HL-60/S4 treated with phorbol 12-myristate 13-acetate at 8.2 ng/mL for 4 days and 3 days (cell line): Measurements from ENCODE around the gene COPS3.
"Not testable (repeated sequence)": the region's sequence is repeated elsewhere in the genome, so short reads cannot be mapped to it uniquely, and the experiment has no call there.

Experiments used
- in situ Hi-C: fragments of 300-500 bp; cut with MboI; formaldehyde crosslinking; loops from 2 replicates; pipeline ENCODE4 v1.15.0; 2022; ENCODE audit warnings: low sequenced_read_pairs

The COPS3 gene

DNA sequence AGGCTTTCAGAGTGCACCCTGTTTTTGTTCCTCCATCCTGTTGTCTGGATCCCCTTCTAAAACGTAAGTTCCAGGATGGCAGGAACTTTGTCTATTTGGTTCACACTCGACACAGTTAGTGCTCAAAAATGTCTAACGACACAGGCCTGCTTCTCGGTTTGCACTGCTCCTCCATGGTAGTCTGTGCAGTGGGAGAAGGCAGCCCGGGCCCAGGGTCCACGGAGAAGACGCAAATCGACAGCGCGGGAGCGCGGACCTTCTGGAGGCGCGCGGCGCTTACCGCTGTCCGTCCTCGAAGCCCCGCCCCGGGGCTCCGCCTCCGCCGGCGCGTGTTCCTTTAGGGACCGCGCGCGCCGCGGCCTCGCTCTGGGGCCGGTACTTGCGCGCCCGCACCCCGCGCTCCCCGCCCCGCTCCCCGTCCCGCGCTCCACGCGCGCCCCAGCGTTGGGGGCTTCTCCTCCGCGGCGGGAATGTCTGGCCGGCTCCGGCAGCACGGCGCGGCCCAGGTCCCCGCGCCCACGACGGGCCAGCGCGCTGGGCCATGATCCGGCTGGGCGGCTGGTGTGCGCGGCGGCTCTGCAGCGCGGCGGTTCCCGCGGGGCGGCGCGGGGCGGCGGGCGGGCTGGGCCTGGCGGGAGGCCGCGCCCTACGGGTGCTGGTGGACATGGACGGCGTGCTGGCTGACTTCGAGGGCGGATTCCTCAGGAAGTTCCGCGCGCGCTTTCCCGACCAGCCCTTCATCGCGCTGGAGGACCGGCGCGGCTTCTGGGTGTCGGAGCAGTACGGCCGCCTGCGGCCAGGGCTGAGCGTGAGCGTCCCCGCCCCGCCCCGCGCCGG lies 22.2 kb upstream of the COPS3 start, which contains the start of gene NT5M:
TSS of gene NT5M (plus strand) at position 364 of the 837 bp plus-strand sequence. CDS start at position 542, 178 bp downstream.
- in situ Hi-C loops, result no loop called here

GRCh38 chr17:17301659-17302058 lies 20.6 kb upstream of the COPS3 start:
- in situ Hi-C loops, result not testable (repeated sequence)

DNA sequence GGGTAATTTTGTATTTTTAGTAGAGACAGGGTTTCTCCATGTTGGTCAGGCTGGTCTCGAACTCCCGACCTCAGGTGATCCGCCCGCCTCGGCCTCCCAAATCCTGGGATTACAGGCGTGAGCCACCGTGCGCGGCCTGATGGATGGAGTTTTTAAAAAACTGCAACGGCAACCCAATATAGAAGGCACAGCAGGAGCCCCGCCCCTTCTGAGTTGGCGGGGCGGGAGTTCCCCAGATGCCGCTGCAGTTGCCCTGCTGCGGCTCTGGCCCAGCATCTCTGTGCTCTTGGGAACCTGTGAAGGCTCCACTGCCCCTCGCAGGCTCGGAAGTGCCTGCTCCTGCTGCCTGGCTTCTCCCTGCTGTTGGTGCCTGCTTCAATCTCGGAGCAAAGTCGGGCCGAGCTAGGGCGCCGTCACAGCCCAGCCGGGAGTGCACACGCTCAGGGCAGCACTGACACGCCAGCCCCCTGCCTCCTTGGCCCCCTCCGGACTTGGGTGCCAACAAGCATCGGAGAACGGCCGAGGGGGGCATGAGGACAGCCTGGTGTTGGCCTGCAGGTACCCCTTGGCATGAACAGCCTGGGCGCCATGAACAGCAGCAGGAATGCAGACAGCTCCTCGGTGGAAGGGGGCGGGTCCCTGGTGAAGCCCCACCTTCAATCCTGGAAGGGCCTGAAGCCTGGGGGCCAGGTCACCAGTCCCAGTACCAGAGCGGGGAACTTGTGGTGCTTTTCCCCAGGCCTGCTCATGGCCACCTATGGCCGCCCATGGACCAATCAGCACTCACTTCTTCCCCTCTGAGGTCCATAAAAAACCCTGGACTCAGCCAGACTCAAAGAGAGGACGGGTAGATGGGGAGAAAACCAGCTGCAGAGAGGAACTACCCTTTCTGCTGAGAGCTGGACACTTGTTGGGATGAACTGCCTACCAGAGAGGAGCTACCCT lies 19.9 kb upstream of the COPS3 start:
- in situ Hi-C loops, result no loop called here

DNA sequence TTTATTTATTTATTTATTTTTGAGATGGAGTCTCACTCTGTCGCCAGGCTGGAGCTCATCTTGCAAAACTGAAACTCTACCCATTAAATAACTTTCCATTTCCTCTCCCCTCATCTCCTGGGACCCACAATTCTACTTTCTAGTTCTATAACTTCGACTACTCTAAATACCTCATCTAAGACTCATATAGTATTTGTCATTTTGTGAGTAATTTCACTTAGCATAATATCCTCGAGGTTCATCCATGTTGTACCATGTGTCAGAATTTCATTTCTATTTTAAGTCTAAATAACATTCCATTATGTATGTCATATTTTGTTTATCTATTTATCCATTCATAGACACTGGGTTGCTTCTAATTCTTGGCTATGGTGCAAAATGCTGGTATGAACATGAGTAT lies 17.1 kb upstream of the COPS3 start:
- in situ Hi-C loops, result no loop called here

GRCh38 chr17:17297217-17297616 lies 16.2 kb upstream of the COPS3 start:
- in situ Hi-C loops, result no loop called here

DNA sequence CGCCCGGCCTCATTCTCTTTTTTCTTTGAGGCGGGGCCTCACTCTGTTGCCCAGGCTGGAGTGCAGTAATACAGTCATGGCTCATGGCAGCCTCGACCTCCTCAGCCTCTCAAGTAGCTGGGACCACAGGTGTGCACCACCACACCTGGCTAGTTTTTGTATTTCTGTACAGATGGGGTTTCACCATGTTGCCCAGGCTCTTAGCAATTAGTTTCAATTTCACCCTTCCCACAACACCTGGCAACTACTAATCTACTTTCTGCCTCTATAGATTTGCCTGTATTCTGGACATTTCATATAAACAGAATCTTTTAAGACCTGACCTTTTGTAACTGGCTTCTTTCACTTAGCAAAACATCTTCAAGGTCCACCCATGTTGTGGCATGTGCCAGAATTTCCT lies 14.1 kb upstream of the COPS3 start:
- in situ Hi-C loops, result no loop called here

DNA sequence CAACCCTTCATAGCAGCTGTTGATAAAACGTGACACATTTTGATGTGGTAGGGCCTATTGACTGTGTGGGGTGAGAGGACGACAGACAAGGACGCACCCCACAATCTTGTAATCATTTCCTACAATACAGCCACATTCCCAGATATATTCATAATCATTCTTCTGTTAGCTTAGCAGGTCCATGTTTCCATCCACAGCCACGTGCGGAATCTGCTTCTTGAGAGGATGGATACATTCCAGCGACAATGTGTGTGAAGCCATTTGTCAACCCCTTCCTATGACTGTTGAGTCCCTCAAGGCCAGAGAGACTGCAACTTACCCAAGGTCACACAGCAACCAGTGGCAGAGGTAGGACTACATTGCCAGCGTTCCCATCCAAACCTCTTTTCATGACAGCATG lies 8.7 kb upstream of the COPS3 start:
- in situ Hi-C loops, result no loop called here

GRCh38 chr17:17289086-17289485 lies 8.0 kb upstream of the COPS3 start:
- in situ Hi-C loops, result no loop called here

- in situ Hi-C loops, result no loop called here
Observed at GRCh38 chr17:17285951-17286350, 4.9 kb upstream of the COPS3 start.

GRCh38 chr17:17279316-17279715 lies 1.7 kb downstream of the COPS3 start:
- in situ Hi-C loops, result no loop called here

DNA sequence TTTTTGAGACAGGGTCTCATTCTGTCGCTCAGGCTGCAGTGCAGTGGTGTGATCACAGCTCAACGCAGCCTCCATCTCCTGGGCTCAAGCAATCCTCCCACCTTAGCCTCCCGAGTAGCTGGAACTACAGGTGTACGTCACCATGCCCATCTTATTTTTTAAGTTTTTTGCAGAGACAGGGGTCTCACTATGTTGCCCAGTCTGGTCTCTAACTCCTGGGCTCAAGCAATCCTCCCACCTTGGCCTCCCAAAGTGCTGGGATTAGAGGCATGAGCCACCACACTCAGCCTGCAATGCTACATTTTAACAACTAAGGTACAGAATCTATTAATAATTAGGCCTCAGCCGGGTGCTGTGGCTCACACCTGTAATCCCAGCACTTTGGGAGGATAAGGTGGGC lies 3.6 kb downstream of the COPS3 start:
- in situ Hi-C loops, result not testable (repeated sequence)

DNA sequence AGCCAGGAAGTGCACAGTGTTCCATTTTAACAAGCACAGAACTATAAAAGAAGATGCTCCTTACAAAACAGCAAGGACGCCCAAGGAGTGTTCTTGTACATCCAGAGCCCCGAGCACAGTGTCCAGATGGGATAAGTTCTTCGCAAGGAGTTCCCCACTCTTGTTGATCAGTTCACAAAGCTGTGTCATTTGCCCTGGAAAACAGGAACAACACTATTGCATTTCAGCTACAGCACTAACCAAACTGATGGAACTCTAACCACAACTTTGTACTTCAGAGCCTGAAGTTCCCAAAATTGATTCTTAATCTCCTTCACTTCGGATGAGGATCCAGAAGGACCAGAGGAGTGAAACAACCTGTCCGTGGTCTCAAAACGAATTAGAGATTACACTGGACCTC lies 5.1 kb downstream of the COPS3 start:
- in situ Hi-C loops, result no loop called here

DNA sequence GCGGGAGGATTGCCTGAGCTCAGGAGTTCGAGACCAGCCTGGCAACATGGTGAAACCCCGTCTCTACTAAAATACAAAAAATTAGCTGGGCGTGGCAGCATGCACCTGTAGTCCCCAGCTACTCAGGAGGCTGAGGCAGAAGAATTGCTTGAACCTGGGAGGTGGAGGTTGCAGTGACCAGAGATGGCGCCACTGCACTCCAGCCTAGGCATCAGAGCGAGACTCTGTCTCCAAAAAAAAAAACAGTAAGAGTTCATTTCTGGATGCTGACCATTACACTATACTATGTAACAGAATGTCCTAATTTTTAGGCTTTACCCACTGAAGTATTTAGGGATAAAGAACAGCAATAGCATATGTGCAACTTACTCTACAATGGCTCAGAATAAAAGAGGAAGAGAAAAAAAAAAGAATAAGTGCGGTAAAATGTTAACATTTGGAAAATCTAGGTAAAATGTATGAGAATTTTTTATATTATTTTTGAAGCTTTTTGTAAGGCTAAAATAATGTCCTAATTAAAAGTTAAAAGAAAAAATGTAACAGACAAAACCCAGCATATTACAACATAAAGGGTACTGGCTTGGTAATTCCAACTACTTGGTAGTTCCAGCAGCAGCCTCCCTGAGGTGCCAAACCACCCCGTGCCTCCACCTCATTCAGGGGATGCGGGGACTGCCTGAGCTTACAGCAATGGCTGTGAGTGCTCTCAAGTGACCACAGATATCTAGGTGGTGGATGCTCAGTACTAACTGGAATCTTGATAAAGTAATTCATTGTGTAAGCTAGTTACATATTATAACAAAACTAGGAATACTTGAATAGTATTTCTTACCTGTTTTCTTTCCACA lies 10.9 kb downstream of the COPS3 start:
- in situ Hi-C loops, result no loop called here

- in situ Hi-C loops, result no loop called here
Observed at GRCh38 chr17:17264430-17264829, 16.6 kb downstream of the COPS3 start.

GRCh38 chr17:17258998-17259397 lies 22.0 kb downstream of the COPS3 start:
- in situ Hi-C loops, result no loop called here

DNA sequence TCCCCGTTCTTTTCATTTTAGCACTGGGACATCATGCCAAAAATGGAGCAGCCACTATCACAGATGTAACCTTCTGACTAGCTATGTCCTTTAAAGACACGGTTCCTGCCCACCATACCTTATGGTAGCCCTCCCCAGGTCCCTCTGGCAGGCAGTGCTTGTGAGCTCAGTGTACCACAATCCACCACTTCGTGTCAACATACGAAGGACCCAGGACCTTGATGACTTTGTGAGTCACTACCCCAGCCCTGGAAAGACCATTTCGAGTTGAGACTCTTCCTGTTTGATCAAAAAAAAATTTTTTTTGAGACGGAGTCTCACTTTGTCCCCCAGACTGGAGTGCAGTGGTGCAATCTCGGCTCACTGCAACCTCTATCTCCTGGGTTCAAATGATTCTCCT lies 23.0 kb downstream of the COPS3 start:
- in situ Hi-C loops, result no loop called here

DNA sequence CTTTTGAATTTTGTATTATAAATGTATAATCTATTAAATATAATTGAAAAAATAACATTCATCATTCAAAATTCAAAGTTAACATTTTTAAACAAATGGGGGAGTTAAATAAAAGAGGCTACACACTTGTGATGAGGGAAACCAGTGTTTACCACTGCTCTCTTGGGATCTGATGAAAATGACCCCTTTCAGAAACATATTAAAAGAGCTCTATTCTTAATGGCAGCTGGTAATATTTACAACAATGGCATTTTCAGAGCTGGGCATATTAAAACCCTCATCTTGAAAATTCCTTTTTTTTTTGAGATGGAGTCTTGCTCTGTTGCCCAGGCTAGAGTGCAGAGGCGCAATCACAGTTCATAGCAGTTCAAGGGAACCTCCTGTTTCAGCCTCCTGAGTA lies 24.7 kb downstream of the COPS3 start:
- in situ Hi-C loops, result no loop called here

DNA sequence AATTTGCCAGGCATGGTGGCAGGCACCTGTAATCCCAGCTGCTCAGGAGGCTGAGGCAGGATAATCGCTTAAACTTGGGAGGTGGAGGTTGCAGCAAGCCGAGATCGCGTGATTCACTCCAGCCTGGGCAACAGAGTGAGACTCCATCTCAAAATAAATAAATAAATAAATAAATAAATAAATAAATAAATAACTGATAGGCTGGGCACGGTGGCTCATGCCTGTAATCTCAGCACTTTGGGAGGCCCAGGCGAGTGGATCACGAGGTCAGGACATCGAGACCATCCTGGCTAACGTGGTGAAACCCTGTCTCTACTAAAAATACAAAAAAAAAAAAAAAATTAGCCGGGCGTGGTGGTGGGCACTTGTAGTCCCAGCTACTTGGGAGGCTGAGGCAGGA lies 25.4 kb downstream of the COPS3 start:
- in situ Hi-C loops, result not testable (repeated sequence)

GRCh38 chr17:17254036-17254435 lies 27.0 kb downstream of the COPS3 start:
- in situ Hi-C loops, result no loop called here

- in situ Hi-C loops, result no loop called here
Observed at GRCh38 chr17:17253406-17253805, 27.6 kb downstream of the COPS3 start.

DNA sequence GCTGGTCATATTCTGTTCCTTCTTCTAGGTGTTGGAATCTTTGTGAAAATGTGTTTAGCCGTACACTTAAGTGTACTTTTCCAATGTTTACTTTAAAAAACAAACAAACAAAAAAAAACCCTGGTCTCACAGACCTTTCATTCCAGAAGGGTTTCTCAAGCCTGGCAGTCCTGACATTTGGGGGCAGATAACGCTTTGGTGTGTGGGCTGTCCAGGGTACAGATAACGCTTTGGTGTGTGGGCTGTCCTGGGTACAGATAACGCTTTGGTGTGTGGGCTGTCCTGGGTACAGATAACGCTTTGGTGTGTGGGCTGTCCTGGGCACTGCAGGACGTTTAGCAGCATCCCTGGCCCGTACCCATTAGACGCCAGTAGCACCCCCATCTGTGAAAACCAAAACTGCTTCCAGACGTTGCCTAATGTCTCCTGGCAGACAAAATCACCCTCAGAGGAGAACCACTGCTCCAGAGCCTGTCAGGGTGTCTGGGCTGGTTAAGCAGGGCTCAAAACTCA lies 28.8 kb downstream of the COPS3 start:
- in situ Hi-C loops, result no loop called here
